G401.6 (cell line): Measurements from ENCODE around the gene SORBS1.

ENCODE experiments used
- FAIRE-seq: peaks from 2 replicates; lab custom pipeline; 2012; peaks lifted over from hg19 to GRCh38; lab: Jason Lieb, UNC

Gene SORBS1

GRCh38 chr10:95312986-95313495, 248.1 kb downstream of the SORBS1 start:
- no peak for FAIRE-seq

GRCh38 chr10:95312257-95312656, 248.9 kb downstream of the SORBS1 start:
- no peak for FAIRE-seq

GRCh38 chr10:95309958-95310357, 251.2 kb downstream of the SORBS1 start:
- no peak for FAIRE-seq

GRCh38 chr10:95308389-95309302, 252.5 kb downstream of the SORBS1 start:
- FAIRE-seq, result no peak

GRCh38 chr10:95306851-95307250, 254.3 kb downstream of the SORBS1 start:
- no peak for FAIRE-seq

- FAIRE-seq, result no peak
These were observed 254.9 kb downstream of the SORBS1 start for GRCh38 chr10:95306318-95306650.

GRCh38 chr10:95305606-95306317, 255.4 kb downstream of the SORBS1 start:
- no peak for FAIRE-seq

GRCh38 chr10:95304976-95305375, 256.2 kb downstream of the SORBS1 start:
- no peak for FAIRE-seq

GRCh38 chr10:95304463-95304862, 256.7 kb downstream of the SORBS1 start:
- FAIRE-seq, result no peak

- no peak for FAIRE-seq
These were observed 257.2 kb downstream of the SORBS1 start for GRCh38 chr10:95303950-95304349.

- FAIRE-seq, result no peak
These were observed 257.6 kb downstream of the SORBS1 start for GRCh38 chr10:95303535-95303934.

- FAIRE-seq, result no peak
These were observed 261.1 kb downstream of the SORBS1 start for GRCh38 chr10:95300022-95300539.

GRCh38 chr10:95297402-95297801, 263.8 kb downstream of the SORBS1 start:
- FAIRE-seq, result no peak

- FAIRE-seq, result no peak
These were observed 264.4 kb downstream of the SORBS1 start for GRCh38 chr10:95296764-95297163.

- no peak for FAIRE-seq
These were observed 266.0 kb downstream of the SORBS1 start for GRCh38 chr10:95295031-95295755.

GRCh38 chr10:95293631-95294030, 267.5 kb downstream of the SORBS1 start:
- no peak for FAIRE-seq

- no peak for FAIRE-seq
These were observed 269.7 kb downstream of the SORBS1 start for GRCh38 chr10:95291365-95292039.

- no peak for FAIRE-seq
These were observed 270.5 kb downstream of the SORBS1 start, which contains the start of gene PDLIM1 for GRCh38 chr10:95290461-95291364. TSS of gene PDLIM1 (minus strand) at chr10:95291003. CDS start at chr10:95290915, 88 bp downstream.

- no peak for FAIRE-seq
These were observed 271.2 kb downstream of the SORBS1 start for GRCh38 chr10:95289921-95290421.
